GM19463 (cell line): ENCODE results near the gene TGFBI.
A peak's percentile ranks its signal among the peaks of the same experiment; 100 is the strongest.

ENCODE experiments used
- ATAC-seq: cut with Tn5 transposase; IDR thresholded peaks from one replicate; pipeline ENCODE4 v1.9.1; 2021; ENCODE audit warnings: mild to moderate bottlenecking, moderate library complexity; ENCODE audit not compliant: unreplicated experiment

The TGFBI gene

GRCh38 chr5:136062366-136063274 lies 33.8 kb downstream of the TGFBI start:
- peak; percentile 82 for ATAC-seq

- no peak for ATAC-seq
Measured at GRCh38 chr5:136063778-136064465, 35.1 kb downstream of the TGFBI start.

- no peak for ATAC-seq
Measured at GRCh38 chr5:136064510-136064909, 35.7 kb downstream of the TGFBI start.

GRCh38 chr5:136065588-136065987 lies 36.8 kb downstream of the TGFBI start:
- ATAC-seq, result no peak

GRCh38 chr5:136066661-136067271 lies 38.0 kb downstream of the TGFBI start:
- no peak for ATAC-seq

- ATAC-seq, result no peak
Measured at GRCh38 chr5:136067422-136067821, 38.6 kb downstream of the TGFBI start.

- no peak for ATAC-seq
Measured at GRCh38 chr5:136070486-136071285, 41.9 kb downstream of the TGFBI start.

- peak; percentile 91 for ATAC-seq
Measured at GRCh38 chr5:136073714-136074529, 45.1 kb downstream of the TGFBI start.

GRCh38 chr5:136075466-136075891 lies 46.7 kb downstream of the TGFBI start:
- no peak for ATAC-seq

GRCh38 chr5:136076067-136076466 lies 47.3 kb downstream of the TGFBI start:
- no peak for ATAC-seq

GRCh38 chr5:136076881-136077445 lies 48.2 kb downstream of the TGFBI start:
- ATAC-seq, result no peak

GRCh38 chr5:136079195-136079985 lies 50.6 kb downstream of the TGFBI start:
- no peak for ATAC-seq

GRCh38 chr5:136080113-136080482 lies 51.3 kb downstream of the TGFBI start:
- peak; percentile 6 for ATAC-seq

- ATAC-seq, result peak; percentile 88
Measured at GRCh38 chr5:136080483-136081216, 51.9 kb downstream of the TGFBI start.

GRCh38 chr5:136081217-136081591 lies 52.4 kb downstream of the TGFBI start:
- no peak for ATAC-seq

- no peak for ATAC-seq
Measured at GRCh38 chr5:136082390-136083193, 53.8 kb downstream of the TGFBI start.

GRCh38 chr5:136084698-136085097 lies 55.9 kb downstream of the TGFBI start:
- no peak for ATAC-seq
